Cerebellar cortex (tissue), 1 donor: ENCODE measurements around the gene ACVR1C.
"Not testable (repeated sequence)": the region's sequence is repeated elsewhere in the genome, so short reads cannot be mapped to it uniquely, and the experiment has no call there.

Source experiments
- DNase-seq: peaks from one replicate; pipeline ENCODE4 v3.0.0-alpha.2; 2015; ENCODE audit warnings: low spot score

ACVR1C gene

GRCh38 chr2:157574165-157574564 is 54.5 kb downstream of the ACVR1C start:
- no peak for DNase-seq

GRCh38 chr2:157572725-157573124 is 55.9 kb downstream of the ACVR1C start:
- no peak for DNase-seq

- DNase-seq, result not testable (repeated sequence)
Observed at GRCh38 chr2:157566623-157567022, 62.0 kb downstream of the ACVR1C start.

GRCh38 chr2:157566113-157566512 is 62.6 kb downstream of the ACVR1C start:
- not testable (repeated sequence) for DNase-seq

GRCh38 chr2:157565550-157565949 is 63.1 kb downstream of the ACVR1C start:
- DNase-seq, result no peak

- no peak for DNase-seq
Observed at GRCh38 chr2:157559890-157560289, 68.8 kb downstream of the ACVR1C start.

- no peak for DNase-seq
Observed at GRCh38 chr2:157559461-157559860, 69.2 kb downstream of the ACVR1C start.

GRCh38 chr2:157559061-157559460 is 69.6 kb downstream of the ACVR1C start:
- DNase-seq, result no peak

- DNase-seq, result no peak
Observed at GRCh38 chr2:157557770-157558169, 70.9 kb downstream of the ACVR1C start.

- no peak for DNase-seq
Observed at GRCh38 chr2:157540102-157540501, 88.6 kb downstream of the ACVR1C start.

GRCh38 chr2:157538064-157538463 is 90.6 kb downstream of the ACVR1C start:
- no peak for DNase-seq

GRCh38 chr2:157536815-157537214 is 91.8 kb downstream of the ACVR1C start:
- no peak for DNase-seq

GRCh38 chr2:157528963-157529751 is 99.5 kb downstream of the ACVR1C start:
- no peak for DNase-seq

- no peak for DNase-seq
Observed at GRCh38 chr2:157526070-157526469, 102.6 kb downstream of the ACVR1C start.

- no peak for DNase-seq
Observed at GRCh38 chr2:157523270-157524247, 105.1 kb downstream of the ACVR1C start.

GRCh38 chr2:157514966-157515365 is 113.7 kb downstream of the ACVR1C start:
- not testable (repeated sequence) for DNase-seq

GRCh38 chr2:157509744-157510143 is 118.9 kb downstream of the ACVR1C start:
- no peak for DNase-seq

- no peak for DNase-seq
Observed at GRCh38 chr2:157508676-157509075, 120.0 kb downstream of the ACVR1C start.

- DNase-seq, result no peak
Observed at GRCh38 chr2:157506586-157506985, 122.1 kb downstream of the ACVR1C start.

GRCh38 chr2:157504623-157505022 is 124.0 kb downstream of the ACVR1C start:
- DNase-seq, result no peak

- DNase-seq, result no peak
Observed at GRCh38 chr2:157501026-157501425, 127.6 kb downstream of the ACVR1C start.

- DNase-seq, result no peak
Observed at GRCh38 chr2:157500334-157500733, 128.3 kb downstream of the ACVR1C start.

GRCh38 chr2:157498483-157498882 is 130.2 kb downstream of the ACVR1C start:
- DNase-seq, result no peak
